GM19025 (cell line): ENCODE results near the gene PPP2R3C.
A peak's percentile ranks its signal among the peaks of the same experiment; 100 is the strongest.
"Not testable (repeated sequence)": the region's sequence is repeated elsewhere in the genome, so short reads cannot be mapped to it uniquely, and the experiment has no call there.

Source experiments
- ATAC-seq: cut with Tn5 transposase; IDR thresholded peaks from one replicate; pipeline ENCODE4 v1.9.1; 2021; ENCODE audit warnings: mild to moderate bottlenecking, low read depth, moderate library complexity; ENCODE audit not compliant: unreplicated experiment

PPP2R3C gene

DNA sequence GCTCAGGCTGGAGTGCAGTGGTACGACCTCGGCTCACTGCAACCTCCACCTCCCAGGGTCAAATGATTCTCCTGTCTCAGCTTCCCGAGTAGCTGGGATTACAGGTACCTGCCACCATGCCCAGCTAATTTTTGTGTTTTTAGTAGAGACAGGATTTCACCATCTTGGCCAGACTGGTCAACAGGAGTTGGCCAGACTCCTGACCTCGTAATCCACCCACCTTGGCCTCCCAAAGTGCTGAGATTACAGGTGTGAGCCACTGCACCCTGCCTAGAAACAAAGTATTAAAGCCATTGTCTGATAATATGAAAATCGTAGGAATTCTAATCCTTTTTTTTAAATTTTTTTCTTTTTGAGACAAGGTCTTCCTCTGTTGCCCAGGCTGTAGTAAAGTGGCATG is 56.1 kb downstream of the PPP2R3C start:
- ATAC-seq = not testable (repeated sequence)

DNA sequence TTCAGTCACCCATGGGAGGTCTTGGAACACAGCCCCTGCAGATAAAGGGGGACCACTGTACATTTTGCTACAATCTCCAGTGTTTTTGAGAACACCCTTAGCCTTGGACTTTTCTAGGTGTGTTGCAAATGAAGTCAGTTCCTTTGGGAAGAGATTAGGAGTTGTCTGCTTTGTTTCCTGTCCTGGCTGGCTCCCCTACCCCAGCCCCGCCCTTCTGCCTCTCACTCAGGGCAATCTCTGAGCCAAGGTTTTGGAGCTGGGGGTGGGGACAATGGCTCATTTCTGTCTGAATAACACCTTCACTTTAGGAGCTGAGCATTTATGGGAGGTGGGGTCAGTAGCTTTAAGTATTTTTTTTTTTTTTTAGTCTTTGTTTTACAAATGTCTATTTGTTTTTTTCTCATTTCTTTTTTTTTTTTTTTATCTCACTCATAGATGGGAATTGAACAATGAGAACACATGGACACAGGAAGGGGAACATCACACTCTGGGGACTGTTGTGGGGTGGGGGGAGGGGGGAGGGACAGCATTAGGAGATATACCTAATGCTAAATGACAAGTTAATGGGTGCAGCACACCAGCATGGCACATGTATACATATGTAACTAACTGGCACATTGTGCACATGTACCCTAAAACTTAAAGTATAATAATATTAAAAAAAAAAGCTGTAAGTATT is 60.5 kb downstream of the PPP2R3C start:
- not testable (repeated sequence) for ATAC-seq

DNA sequence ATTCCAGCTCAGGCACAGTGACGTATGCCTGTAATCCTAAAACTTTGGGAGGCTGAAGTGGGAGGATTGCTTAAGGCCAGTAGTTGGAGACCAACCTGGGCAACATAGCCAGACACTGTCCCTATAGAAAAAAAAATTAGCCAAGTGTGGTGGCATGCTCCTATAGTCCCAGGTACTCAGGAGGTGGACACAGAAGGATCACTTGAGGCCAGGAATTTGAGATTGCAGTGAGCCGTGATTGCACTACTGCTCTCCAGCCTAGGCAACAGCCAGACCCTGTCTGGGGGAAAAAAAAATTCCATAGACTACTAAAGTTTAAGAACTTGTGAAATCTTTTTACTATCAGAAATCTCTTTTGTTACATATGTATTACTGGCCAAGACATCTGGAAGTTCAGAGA is 69.2 kb downstream of the PPP2R3C start:
- ATAC-seq = no peak

DNA sequence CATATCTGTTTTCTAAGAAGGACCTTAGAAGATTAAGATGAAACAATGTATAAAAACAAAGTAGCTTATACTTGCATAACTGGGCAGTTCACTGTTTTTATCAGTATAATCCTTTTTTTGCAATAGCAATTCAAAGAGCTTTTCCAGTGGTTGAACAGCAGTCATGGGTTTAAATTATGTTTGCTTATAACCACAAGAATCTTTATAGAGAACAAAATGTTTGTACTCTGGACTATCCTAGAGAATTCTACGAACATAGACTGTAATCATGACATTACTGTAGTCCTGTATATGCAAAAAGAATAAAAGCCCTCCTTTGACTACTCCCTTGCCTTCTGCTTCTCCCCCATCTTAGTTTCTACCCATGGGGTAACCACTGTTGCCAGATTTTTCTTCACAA is 70.0 kb downstream of the PPP2R3C start:
- ATAC-seq = no peak

DNA sequence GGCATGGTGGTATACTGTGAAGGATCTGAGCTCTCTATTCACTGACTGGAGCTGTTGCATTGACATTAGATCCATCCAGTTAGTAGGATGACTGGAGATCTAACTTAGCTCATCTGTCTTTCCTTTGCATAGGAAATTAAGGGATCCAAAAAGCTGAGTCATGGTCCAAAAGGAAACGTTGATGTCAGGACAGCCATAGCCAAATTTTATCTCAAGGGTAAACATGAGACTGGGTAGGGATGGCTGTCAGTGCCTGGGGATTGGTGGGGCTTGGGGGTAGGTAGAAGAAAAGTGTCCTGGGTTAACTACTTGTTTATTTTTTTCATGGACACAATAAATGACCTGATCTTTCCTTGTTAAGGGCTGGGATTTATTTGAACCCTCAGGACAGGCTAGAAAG is 71.1 kb downstream of the PPP2R3C start:
- no peak for ATAC-seq

DNA sequence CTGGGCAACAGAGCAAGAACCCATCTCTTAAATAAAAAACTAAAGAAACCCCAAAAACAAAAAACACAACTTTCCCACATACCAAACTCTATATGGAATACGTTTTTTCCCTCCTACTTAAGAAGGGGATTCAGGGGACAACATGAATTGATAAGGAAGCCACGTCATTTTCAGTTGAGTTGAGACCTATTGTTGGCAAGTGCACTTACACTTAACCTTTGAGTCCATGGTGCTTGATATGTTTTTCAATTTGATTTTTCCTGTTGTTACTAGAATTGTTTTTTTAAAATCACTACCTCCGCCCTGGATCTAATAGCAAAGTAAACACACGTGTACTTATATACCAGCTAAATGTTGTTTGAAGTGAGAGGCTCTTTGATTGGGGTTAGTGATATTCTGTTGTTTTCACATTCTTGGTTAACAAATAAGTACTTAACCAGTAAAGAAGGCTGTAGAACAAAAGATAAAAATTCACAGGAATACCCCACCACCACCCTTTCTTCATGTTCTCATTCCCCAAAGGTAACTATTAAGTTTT is 73.7 kb downstream of the PPP2R3C start:
- ATAC-seq = no peak

DNA sequence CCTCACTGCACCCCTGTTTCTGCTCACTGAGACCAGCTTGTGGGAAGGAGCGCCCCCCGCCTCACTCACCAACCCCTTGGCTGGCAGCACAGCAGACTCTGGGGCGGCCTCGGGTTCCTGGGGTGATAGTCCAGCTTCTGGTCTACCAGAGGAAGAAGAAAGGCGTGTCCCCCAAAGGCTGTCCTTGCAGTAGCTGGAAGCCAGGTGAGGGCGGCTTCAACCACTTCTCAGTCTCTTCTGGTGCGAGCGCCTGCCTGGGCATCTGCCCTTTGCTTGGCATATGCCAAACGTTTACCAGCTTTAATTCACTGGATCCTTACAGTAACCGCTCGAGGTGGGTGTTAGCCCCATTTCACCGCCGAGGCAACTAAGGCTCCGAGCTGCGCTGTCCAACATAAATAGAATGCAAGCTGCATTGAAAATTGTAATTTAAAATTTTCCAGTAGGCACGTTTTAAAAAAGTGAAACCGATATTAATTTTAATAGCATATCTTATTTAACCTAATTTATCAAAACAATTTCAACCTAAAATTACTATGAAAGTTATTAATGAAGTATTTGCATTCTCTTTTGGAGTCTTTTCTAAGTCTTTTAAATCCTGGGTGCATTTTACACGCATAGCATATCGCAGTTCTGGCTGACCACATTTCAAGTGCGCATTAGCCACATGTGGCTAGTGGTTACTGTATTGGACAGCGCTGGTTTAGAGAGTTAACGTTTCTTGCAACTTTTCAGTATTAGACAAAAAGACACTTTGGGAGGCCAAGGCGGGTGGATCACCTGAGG is 74.8 kb downstream of the PPP2R3C start:
- peak; percentile 10 for ATAC-seq

DNA sequence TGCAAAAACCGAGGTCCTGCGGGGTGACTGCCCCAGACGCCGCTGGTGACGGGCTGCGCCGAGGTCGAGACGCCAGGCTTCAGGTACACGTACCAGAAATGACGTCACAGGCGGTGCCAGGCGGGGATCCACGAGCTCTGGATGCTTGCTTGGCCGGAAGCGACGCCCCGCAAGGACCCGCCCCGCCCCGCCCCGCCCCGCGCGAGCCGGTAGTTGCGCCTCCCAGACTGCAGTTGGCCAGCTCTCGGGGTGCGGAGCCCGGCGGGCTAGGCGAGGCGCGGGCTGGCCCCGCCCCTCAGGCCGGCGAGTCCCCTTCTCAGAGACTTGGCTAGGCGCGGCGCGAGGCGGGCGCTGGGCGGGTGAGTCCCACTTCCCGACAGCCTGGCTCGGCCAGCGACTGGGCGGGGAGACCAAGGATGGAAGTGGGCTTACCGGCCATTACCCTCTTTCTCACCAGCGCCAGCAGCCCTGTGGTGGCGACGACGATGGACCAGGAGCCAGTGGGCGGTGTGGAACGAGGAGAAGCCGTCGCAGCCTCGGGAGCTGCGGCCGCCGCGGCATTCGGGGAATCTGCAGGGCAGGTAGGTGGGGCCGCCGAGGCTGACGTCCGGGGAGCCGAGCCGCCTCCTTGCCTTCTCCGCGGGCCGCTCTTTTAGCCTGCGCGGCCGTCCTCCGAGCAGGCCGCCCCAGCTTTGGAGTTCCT is 75.6 kb downstream of the PPP2R3C start, which contains the start of gene FAM177A1:
FAM177A1 (plus strand) TSS at position 225 of the 703 bp plus-strand sequence; CDS start at position 417, 192 bp downstream.
- ATAC-seq = peak; percentile 97

DNA sequence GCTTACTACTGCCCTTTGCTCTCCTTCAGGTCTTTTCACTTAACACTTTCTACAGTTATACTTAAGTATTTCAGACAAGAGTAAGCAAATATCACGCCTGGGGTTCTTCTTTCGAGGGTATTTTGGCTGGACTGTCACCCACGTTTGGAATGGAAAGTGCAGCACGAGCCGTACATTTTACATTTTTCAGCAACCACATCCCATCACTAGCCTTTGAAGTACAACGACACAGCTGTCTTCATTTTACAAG is 76.1 kb downstream of the PPP2R3C start:
- no peak for ATAC-seq

DNA sequence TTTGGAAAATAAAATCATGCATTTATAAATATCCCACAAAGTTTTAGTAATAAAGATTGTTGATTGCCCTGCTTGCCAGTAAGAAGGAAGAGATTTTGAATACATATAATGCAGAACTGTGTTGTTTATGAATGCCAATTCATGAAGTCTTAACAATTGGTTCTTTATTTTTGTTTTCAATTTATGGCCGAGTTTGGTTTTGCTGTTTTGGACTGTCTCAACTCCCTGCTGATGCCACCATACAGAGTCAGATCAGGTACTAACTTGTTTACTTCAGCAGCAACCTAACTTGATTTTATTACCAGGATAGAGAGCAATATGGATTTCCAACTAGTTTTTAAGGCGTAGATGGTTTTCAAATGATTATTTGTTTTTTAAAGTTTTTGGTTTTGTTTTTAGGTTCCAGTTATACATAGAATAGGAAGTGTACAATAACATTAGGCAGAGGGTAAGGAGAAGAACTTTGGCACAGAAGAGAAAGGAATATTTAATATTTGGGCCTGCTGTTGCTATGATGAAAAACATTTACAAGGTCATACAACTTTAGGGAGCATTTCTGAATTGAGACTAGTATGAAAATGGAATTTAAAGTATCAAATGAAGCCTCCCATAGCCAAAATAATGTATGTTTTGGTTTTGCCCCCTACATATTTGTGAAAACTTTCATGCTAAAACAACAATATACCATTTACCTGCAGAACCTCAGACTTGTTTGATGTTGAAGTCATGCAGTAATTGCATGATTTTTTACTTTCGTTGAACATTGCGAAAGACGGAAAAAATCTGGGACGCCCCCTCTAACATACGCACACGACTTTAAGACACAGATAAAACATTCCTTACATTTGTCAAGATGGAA is 76.6 kb downstream of the PPP2R3C start:
- no peak for ATAC-seq

DNA sequence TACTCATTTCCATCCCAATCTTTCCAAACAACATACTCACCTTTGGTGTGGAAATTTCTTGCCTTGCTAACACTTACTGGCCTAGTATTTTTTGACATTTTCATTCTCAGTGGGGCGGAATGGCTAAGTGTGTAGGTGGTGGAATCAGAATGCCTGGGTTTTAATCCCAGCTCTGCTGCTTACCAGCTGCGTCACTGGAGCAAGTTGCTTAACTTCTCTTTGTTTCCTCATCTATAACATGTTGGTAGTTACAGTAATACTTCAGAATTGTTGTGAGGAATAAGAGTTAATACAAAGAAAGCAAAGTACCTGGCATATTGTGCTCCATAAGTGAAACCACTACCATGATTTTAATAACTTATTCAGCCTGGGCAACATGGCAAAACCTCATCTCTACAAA is 78.7 kb downstream of the PPP2R3C start:
- no peak for ATAC-seq

DNA sequence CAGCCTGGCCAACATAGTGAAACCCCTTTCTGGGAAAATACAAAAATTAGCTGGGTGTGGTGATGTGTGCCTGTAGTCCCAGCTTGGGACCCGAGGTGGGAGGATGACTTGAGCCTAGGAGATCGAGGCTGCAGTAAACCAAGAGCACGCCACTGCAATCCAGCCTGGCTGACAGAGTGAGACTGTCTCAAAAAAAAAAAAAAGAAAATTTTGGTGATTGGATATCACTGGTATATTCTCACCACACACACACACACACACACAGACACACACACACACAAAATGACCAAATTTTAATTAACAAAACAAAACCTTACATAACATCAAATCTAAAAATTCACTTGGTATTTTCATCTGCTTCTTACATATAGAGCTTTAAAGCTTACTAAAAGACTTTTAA is 79.2 kb downstream of the PPP2R3C start:
- no peak for ATAC-seq

DNA sequence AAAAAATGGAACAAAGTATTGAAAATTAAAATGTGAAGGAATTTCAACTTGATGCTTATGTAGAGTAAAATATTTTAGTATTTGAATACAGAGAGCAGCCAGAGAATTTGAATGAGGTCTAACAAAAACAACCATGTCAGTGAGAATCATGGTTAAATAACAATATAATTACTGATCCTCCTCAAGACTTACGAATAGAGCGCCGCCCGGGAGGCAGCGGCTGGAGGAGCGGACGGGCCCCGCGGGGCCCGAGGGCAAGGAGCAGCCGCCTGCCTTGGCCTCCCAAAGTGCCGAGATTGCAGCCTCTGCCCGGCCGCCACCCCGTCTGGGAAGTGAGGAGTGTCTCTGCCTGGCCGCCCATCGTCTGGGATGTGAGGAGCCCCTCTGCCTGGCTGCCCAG is 83.5 kb downstream of the PPP2R3C start:
- not testable (repeated sequence) for ATAC-seq
